ENCODE results near the gene PRKCA.
A peak's percentile ranks its signal among the peaks of the same experiment; 100 is the strongest.

Gene PRKCA

GRCh38 chr17:66540131-66540781 lies 237.8 kb downstream of the PRKCA start:
- peak in 55 of 56 donors; percentile 26 to 95 (median 86) for DNase-seq

GRCh38 chr17:66541461-66542128 lies 239.2 kb downstream of the PRKCA start:
- peak in 15 of 56 donors; percentile 7 to 41 (median 23) for DNase-seq

- DNase-seq = no peak
Measured at GRCh38 chr17:66542129-66542966, 239.9 kb downstream of the PRKCA start.

DNA sequence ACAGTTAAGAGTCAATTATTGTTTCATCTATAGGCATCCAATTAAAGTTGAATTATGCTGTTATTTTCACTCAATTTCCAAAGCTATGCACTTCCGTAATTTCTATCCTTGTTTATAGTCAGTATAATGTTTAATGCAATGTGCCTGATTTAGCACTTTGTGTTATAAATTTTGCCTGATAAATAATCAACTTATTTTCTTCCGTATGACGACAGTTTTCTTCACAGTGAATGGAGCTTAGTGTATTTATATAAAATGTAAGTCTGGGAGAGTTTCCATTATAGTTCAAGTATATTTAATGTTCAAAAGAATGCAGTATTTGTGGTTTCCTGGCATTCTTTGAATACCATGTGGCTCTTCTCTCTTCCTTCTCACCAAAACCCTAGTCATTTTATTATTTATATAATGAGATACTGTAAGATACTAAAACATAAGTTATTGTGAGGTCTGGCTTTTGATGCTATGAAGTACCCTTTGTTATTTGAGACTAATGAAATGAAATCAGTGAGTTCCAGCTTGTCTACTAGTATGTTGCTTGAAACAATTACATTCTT lies 240.6 kb downstream of the PRKCA start:
- DNase-seq = no peak

- DNase-seq = no peak
Measured at GRCh38 chr17:66543526-66543925, 241.1 kb downstream of the PRKCA start.

GRCh38 chr17:66545918-66546317 lies 243.5 kb downstream of the PRKCA start:
- DNase-seq = no peak

DNA sequence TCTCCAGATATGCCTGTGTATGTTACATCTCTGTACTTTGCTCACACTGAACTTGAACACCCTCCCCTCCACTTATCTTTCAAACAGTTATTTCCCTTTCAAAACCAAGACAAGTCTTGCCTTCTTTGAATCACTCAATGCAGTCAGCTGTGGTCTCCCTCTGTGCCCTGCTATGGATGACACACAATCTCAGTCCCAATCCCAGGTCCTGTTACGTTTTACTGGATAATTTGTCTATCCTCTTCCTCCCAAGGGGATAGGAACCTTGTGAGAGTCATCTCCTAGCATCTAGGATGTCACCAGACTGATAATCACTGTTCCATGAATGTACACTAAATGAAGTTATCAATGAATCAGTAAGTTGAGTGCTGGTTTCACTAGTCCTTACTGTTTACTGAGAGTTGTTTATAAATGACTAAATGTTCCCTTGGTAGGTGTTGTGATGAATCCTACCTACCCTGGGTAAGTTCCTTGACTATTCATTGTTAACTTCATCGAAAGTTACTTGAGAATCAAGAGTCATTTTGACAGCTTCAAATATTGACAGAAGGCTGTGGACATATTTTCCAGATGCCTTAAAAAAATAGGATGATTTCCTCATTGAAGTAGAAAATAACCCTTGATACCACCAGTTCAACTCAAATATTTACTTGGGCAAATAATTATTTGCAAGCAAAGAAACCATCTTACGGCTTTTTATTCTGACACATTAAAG lies 244.9 kb downstream of the PRKCA start:
- DNase-seq = no peak

GRCh38 chr17:66548158-66548557 lies 245.7 kb downstream of the PRKCA start:
- no peak for DNase-seq

- no peak for DNase-seq
Measured at GRCh38 chr17:66548659-66549310, 246.4 kb downstream of the PRKCA start.

- no peak for DNase-seq
Measured at GRCh38 chr17:66549311-66549704, 246.9 kb downstream of the PRKCA start.

- no peak for DNase-seq
Measured at GRCh38 chr17:66549731-66550207, 247.4 kb downstream of the PRKCA start.

- no peak for DNase-seq
Measured at GRCh38 chr17:66551839-66552238, 249.4 kb downstream of the PRKCA start.

DNA sequence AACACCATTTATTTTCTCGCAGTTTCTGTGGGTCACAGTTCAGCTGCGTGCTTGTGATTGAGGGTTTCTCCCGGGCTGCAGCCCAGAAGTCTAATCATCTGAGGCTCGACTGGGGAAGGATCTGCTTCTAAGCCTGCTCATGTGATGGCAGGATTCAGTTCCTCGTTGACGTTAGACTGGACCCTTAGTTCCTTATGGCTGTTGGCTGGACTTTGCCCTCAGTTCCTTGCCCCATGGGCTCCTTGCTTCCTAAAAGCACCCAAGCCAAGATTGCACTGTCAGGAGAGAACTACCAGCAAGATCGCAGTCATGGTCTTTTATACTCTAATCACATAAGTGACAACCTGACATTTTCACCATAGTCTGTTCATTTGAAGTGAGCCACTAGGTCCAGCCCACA lies 250.0 kb downstream of the PRKCA start:
- peak in 1 of 56 donors; percentile 33 for DNase-seq

- no peak for DNase-seq
Measured at GRCh38 chr17:66555605-66556004, 253.2 kb downstream of the PRKCA start.

DNA sequence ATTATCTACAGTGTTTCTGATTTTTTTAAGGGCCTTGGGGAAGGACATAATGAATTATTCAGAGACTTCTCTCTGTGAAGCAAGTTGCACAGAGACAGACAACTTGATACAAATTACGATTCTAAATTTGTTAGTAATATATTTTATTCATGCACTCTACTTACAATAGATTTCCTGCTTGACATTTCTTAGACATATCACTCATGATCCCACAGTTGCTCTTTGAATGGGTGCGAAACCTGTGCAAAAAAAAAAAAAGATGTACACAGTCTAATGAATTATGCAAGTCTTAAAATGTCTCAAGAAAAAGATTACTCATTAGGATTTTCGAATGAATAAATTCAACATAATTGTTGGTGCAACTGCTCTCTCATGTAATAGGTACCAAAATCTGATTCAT lies 254.8 kb downstream of the PRKCA start:
- no peak for DNase-seq

DNA sequence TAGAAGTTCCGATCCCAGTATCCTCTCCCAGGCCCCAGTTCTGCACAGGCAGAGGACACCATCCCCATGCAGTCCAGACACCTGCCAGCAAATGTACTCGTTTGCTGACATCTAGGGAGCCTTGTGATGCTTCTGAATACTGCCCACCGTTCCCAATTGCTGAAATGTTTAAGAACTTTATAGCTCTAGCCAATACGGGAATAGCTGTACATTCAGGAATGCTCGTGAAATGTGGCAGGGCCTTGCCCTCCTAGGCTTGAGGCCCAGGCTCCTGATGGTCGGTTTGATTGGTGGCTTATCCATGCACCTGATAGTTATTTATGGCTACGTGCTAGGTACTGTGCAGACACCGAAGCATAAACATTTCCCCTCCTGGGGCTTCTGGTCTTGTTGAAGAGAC lies 255.5 kb downstream of the PRKCA start:
- DNase-seq = no peak

- DNase-seq = no peak
Measured at GRCh38 chr17:66560691-66561090, 258.3 kb downstream of the PRKCA start.

DNA sequence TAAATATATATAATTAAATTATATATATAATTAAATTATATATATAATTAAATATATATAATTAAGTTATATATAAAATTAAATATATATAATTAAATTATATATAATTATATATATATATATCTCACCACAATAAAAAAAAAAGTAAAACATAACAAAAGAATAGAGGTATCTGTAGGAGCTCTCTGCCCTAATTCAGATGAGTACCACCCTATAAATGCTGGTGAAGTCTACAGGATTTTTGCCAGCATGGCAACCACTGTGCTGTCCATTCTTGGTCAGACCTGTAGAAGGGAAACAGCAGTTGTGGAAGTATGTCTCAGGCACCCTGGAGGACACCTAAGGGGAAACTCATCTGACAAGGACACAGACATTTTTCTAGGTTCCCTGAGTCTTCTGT lies 259.7 kb downstream of the PRKCA start:
- no peak for DNase-seq

DNA sequence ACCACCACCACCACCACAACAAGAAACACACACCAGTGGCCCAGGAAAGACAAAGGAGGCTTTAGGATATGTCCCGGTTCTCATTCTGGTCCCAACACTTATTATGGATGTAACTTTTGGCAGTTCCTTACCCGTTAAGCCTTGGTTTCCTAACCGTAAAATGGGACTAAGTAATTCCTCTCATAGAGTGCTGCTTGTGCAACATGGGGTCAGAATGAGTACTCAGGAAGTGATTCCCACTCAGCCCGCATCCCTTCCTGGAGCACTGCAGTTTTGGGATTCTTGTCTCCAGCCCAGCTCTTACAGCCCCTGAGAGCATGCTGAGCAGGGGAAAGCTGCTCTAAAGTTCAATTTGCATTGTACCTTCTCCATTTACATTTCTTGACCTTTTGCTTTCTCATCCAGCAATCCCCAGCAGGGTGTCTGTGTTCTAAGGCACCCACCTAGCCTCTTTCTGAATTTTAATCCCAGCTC lies 262.6 kb downstream of the PRKCA start:
- no peak for DNase-seq

Data from amygdala (tissue), 56 donors.